MCF 10A (cell line): ENCODE measurements around the gene PTPN6. TPM values are rescaled to one million over a fixed set of nuclear protein-coding genes. Genes with fewer than 3 reads are reported as not detected.

Source experiments
- BruUV-seq: library from RNA; stranded (reverse); fragments of 400-500 nt; replicated peaks from 2 replicates; lab custom pipeline; 2021; lab: Mats Ljungman, UMichigan
- CTCF ChIA-PET: fragments of 300-600 bp; sonication (Branson Sonifier 250); formaldehyde crosslinking; extraction: SDS; loops from one replicate; lab custom pipeline; 2021; ENCODE audit warnings: antibody characterized with exemption, inconsistent platforms; lab: Yijun Ruan, JAX
- POLR2A ChIA-PET: fragments of 300-600, 350-650 bp; sonication (Branson Sonifier 250); formaldehyde crosslinking; extraction: SDS; loops from one replicate; lab custom pipeline; 2020; ENCODE audit warnings: antibody characterized with exemption, inconsistent platforms; lab: Yijun Ruan, JAX
- DNase-seq: peaks from one replicate; pipeline ENCODE4 v3.0.0-alpha.2; 2018; ENCODE audit not compliant: unreplicated experiment
- H3K27ac Mint-ChIP-seq: one replicate; pipeline ENCODE4 v1.8.0; 2022; ENCODE audit warnings: mild to moderate bottlenecking, low read depth, mixed read lengths; ENCODE audit not compliant: unreplicated experiment
- H3K27me3 Mint-ChIP-seq: one replicate; pipeline ENCODE4 v1.8.0; 2022; ENCODE audit warnings: mixed read lengths; ENCODE audit not compliant: insufficient read depth, unreplicated experiment
- H3K36me3 Mint-ChIP-seq: one replicate; pipeline ENCODE4 v1.8.0; 2022; ENCODE audit warnings: mild to moderate bottlenecking, moderate library complexity, mixed read lengths; ENCODE audit not compliant: insufficient read depth, unreplicated experiment
- H3K4me1 Mint-ChIP-seq: one replicate; pipeline ENCODE4 v1.8.0; 2022; ENCODE audit warnings: mixed read lengths; ENCODE audit not compliant: insufficient read depth, unreplicated experiment
- H3K4me3 Mint-ChIP-seq: one replicate; pipeline ENCODE4 v1.8.0; 2022; ENCODE audit warnings: mild to moderate bottlenecking, moderate library complexity, mixed read lengths; ENCODE audit not compliant: unreplicated experiment
- H3K9me3 Mint-ChIP-seq: one replicate; pipeline ENCODE4 v1.8.0; 2022; ENCODE audit warnings: mixed read lengths; ENCODE audit not compliant: unreplicated experiment
- intact Hi-C: fragments of 100-400 bp; cut with micrococcal nuclease; formaldehyde crosslinking; loops from 2 replicates; pipeline ENCODE4 v1.14.1; 2022
- total RNA-seq: library from RNA; stranded (reverse); gene quantifications from 2 replicates; pipeline ENCODE4 v1.2.3, GENCODE V29; 2022
- TF ChIP-seq, protein P1 (sequence below): fragments of 200-600 bp; IDR thresholded peaks from one replicate; pipeline ENCODE4 v1.8.0; 2022; ENCODE audit warnings: antibody characterized with exemption, mild to moderate bottlenecking; ENCODE audit not compliant: unreplicated experiment

The PTPN6 gene
- total RNA-seq, 1 experiment from 2014 or later, result 10.3 TPM

DNA sequence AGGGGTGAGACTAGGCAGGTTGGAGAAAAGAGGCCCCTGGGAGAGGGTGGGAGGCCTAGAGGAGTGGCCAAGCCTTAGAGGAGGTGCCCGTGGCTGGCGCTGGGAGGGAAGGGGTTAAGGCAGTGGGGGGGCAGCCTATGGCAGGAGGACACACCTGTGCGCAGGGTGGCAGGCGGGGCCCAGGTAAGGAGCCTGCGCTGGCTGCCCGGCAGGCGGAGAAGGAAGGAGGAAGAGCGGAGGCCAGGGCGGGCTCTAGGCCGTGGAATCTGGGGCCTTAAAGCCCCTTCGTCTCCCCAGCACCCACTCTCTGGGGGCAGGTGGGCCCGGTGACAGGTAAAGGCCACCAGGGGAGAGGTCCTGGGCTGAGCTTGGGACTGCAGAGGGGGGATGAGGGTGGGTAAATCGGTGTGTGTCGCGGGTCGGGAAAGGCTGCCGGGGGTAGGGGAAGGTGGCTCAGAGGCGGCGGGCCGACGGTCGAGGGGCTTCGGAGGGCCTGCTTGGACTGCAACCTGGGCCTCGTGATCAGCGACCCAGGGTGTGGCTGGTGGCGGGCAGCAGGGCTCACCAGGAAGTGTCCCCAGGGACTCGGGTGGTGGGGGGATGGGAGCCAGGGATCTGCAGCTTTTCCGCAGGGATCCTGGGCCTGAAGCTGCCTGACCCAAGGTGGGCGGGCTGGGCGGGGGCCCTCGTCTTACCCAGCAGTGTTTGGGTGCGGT, 12.0 kb downstream of the PTPN6 start:
- BruUV-seq, result no TSS peak
- Mint-ChIP-seq H3K27me3 (no peaks in the 10 kb centered on the region), H3K36me3 (peaks cover 55% of the 10 kb centered on the region), H3K27ac (peak overlapping the region; percentile 94), H3K9me3 (no peaks in the 10 kb centered on the region), H3K4me3 (peak overlapping the region; percentile 87), H3K4me1 (peaks cover 51% of the 10 kb centered on the region)
- TF ChIP-seq, protein P1, sequence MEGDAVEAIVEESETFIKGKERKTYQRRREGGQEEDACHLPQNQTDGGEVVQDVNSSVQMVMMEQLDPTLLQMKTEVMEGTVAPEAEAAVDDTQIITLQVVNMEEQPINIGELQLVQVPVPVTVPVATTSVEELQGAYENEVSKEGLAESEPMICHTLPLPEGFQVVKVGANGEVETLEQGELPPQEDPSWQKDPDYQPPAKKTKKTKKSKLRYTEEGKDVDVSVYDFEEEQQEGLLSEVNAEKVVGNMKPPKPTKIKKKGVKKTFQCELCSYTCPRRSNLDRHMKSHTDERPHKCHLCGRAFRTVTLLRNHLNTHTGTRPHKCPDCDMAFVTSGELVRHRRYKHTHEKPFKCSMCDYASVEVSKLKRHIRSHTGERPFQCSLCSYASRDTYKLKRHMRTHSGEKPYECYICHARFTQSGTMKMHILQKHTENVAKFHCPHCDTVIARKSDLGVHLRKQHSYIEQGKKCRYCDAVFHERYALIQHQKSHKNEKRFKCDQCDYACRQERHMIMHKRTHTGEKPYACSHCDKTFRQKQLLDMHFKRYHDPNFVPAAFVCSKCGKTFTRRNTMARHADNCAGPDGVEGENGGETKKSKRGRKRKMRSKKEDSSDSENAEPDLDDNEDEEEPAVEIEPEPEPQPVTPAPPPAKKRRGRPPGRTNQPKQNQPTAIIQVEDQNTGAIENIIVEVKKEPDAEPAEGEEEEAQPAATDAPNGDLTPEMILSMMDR, result no peak
- ChIA-PET POLR2A (interaction anchor here (0.7 to 7.0 kb wide), 25 partner anchors 8 to 493 kb away, joined by 3 to 495 read pairs (median 6); partner anchors contain the start of genes ATN1, C12orf57, C1RL and C1S), CTCF (interaction anchor here (0.6 to 6.4 kb wide), 17 partner anchors 17 to 150 kb away, joined by 3 to 160 read pairs (median 6); partner anchors contain the start of genes C12orf57, C1RL, LPCAT3 and RNU7-1)
- peak; percentile 89 for DNase-seq
- intact Hi-C loops, result loop anchor here (5.0 kb wide), 1 partner anchor 144 kb away; the partner anchor contains the start of gene C1RL

DNA sequence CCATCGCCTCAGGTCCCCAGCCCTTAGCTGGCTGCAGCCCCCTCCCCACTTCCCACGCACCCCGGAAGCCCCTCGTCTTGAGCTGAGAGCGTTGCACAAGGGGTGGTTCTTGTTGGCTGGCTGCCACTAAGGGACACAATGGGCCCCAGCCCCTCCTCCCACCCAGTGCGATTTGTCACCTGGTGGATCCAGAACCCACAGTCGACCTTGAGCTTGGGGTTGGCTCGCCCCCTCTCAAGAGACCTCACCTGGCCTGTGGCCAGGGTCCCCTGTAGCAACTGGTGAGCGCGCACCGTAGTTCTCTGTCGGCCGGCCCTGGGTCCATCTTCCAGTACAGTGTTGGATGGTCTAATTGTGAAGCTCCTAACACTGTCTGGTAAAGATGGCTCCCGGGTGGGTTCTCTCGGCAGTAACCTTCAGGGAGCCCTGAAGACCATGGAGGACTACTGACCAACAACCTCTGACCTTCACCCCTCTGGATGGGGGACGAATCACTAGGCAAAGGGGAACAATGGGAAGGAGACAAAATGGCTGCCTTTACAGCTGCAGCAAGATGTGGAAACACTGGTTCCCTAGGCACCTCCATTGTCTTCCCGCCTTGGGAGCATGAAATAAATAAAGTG, 12.7 kb downstream of the PTPN6 start:
- TF ChIP-seq, protein P1, result no peak
- H3K27me3 Mint-ChIP-seq, result no peaks in the 10 kb centered on the region
- peak overlapping the region; percentile 94 for H3K27ac Mint-ChIP-seq
- H3K9me3 Mint-ChIP-seq, result no peaks in the 10 kb centered on the region
- peak; percentile 25 for DNase-seq
- peaks cover 61% of the 10 kb centered on the region for H3K36me3 Mint-ChIP-seq
- no TSS peak for BruUV-seq
- intact Hi-C loops, result loop anchor here (2.0 to 5.0 kb wide), 2 partner anchors 79 to 143 kb away; partner anchors contain the start of gene C1RL
- peaks cover 57% of the 10 kb centered on the region for H3K4me1 Mint-ChIP-seq
- ChIA-PET POLR2A (interaction anchor here (0.6 to 7.0 kb wide), 23 partner anchors 9 to 275 kb away, joined by 3 to 495 read pairs (median 6); partner anchors contain the start of genes ATN1, C12orf57, C1RL and C1S), CTCF (interaction anchor here (0.6 to 6.4 kb wide), 26 partner anchors 9 to 426 kb away, joined by 3 to 160 read pairs (median 4); partner anchors contain the start of genes C12orf57, C1RL, LPCAT3 and MLF2)
- peak overlapping the region; percentile 87 for H3K4me3 Mint-ChIP-seq

DNA sequence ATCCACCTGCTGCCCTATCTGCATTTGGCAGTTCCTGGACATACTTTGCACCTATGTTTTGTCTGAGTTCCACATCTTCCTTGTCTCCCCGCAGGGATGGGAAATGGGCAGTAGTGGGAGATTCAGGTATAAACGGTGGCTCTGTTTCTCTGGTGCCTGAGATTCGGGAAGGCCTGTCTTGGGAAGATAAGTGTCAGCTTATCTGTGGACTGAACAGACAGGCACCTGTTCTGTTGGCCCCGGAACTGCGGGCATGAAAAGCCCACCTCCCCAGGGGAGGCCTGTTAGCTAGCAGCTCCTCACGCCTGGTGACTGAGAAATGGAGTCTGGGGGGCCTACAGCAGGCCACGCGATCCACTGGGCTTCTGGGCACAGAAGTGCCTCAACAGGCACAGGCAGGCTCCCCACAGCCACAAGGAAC, 13.5 kb downstream of the PTPN6 start:
- BruUV-seq, result no TSS peak
- Mint-ChIP-seq H3K27me3 (no peaks in the 10 kb centered on the region), H3K9me3 (no peaks in the 10 kb centered on the region), H3K36me3 (peaks cover 62% of the 10 kb centered on the region), H3K27ac (peak overlapping the region; percentile 94), H3K4me1 (peaks cover 63% of the 10 kb centered on the region), H3K4me3 (peak overlapping the region; percentile 87)
- intact Hi-C loops, result loop anchor here (1.0 to 5.0 kb wide), 4 partner anchors 20 to 143 kb away; partner anchors contain the start of genes C12orf57 and C1RL
- no peak for DNase-seq
- POLR2A ChIA-PET, result interaction anchor here (0.6 to 7.0 kb wide), 23 partner anchors 10 to 275 kb away, joined by 3 to 495 read pairs (median 6); partner anchors contain the start of genes ATN1, C12orf57, C1RL and C1S
- TF ChIP-seq, protein P1, result no peak
- CTCF ChIA-PET, result interaction anchor here (0.6 to 6.4 kb wide), 33 partner anchors 9 to 230 kb away, joined by 3 to 160 read pairs (median 3); partner anchors contain the start of genes C12orf57, C1RL, LPCAT3 and MLF2
